Neuronal stem cell (in vitro differentiated cells): Measurements from ENCODE around the gene TCFL5.

ENCODE experiments used
- DNase-seq: peaks from one replicate; pipeline ENCODE4 v3.0.0-alpha.2; 2013; ENCODE audit warnings: low spot score
- H2AFZ ChIP-seq: one replicate; pipeline ENCODE4 v1.6.1; 2013; ENCODE audit warnings: mild to moderate bottlenecking, low read length, inconsistent platforms
- H2AK5ac ChIP-seq: 2 replicates; pipeline ENCODE4 v1.6.1; 2013; ENCODE audit warnings: low read depth, mild to moderate bottlenecking, inconsistent platforms, low read length, moderate library complexity, mixed read lengths
- H2BK120ac ChIP-seq: 2 replicates; pipeline ENCODE4 v1.6.1; 2013; ENCODE audit warnings: low read depth, mild to moderate bottlenecking, inconsistent platforms, low read length, moderate library complexity, mixed read lengths
- H2BK12ac ChIP-seq: one replicate; pipeline ENCODE4 v1.6.1; 2013; ENCODE audit warnings: low read length, inconsistent platforms
- H2BK15ac ChIP-seq: 2 replicates; pipeline ENCODE4 v1.6.1; 2013; ENCODE audit warnings: mild to moderate bottlenecking, low read length, inconsistent platforms, mixed read lengths
- H2BK5ac ChIP-seq: one replicate; pipeline ENCODE4 v1.6.1; 2013; ENCODE audit warnings: inconsistent platforms, mild to moderate bottlenecking, low read length, moderate library complexity
- H3K14ac ChIP-seq: one replicate; pipeline ENCODE4 v1.6.1; 2013; ENCODE audit warnings: low read length, inconsistent platforms
- H3K18ac ChIP-seq: 2 replicates; pipeline ENCODE4 v1.6.1; 2013; ENCODE audit warnings: low read length, inconsistent platforms
- H3K23ac ChIP-seq: 2 replicates; pipeline ENCODE4 v1.6.1; 2013; ENCODE audit warnings: low read depth, mild to moderate bottlenecking, mixed read lengths, low read length, inconsistent platforms; ENCODE audit not compliant: poor library complexity
- H3K27ac ChIP-seq: replicated peaks from 3 replicates; pipeline ENCODE4 v1.5.1; 2013; ENCODE audit warnings: low read length, inconsistent platforms
- H3K27me3 ChIP-seq, 3 experiments: 2 replicates each; pipeline ENCODE4 v1.6.1; 2013; ENCODE audit warnings: low read length in 3 of 3, mild to moderate bottlenecking in 2 of 3, inconsistent platforms in 1 of 3, low read depth in 1 of 3, mixed read lengths in 1 of 3, moderate library complexity in 1 of 3; ENCODE audit not compliant: control insufficient read depth in 3 of 3, insufficient read depth in 3 of 3
- H3K36me3 ChIP-seq, 2 donors: replicated peaks in 1 of 2; 2 replicates each; pipeline ENCODE4 v1.6.1; 2013; ENCODE audit warnings: low read length in 2 of 2; ENCODE audit not compliant: control insufficient read depth in 2 of 2, insufficient read depth in 2 of 2
- H3K4ac ChIP-seq: 2 replicates; pipeline ENCODE4 v1.6.1; 2013; ENCODE audit warnings: inconsistent platforms, mild to moderate bottlenecking, low read length, moderate library complexity
- H3K4me1 ChIP-seq, 2 donors: 1 replicate in 1 of 2; 2 replicates in 1 of 2; pipeline ENCODE4 v1.6.1; 2013; ENCODE audit warnings: low read length in 2 of 2, low read depth in 1 of 2; ENCODE audit not compliant: control insufficient read depth in 2 of 2, insufficient read depth in 1 of 2
- H3K4me2 ChIP-seq: one replicate; pipeline ENCODE4 v1.6.1; 2013; ENCODE audit warnings: mild to moderate bottlenecking, low read length, inconsistent platforms; ENCODE audit not compliant: insufficient read depth, poor library complexity, severe bottlenecking
- H3K4me3 ChIP-seq, 2 donors: 2 replicates each; pipeline ENCODE4 v1.5.1; 2013; ENCODE audit warnings: low read length in 2 of 2, mild to moderate bottlenecking in 2 of 2, inconsistent platforms in 1 of 2, moderate library complexity in 1 of 2
- H3K79me1 ChIP-seq: one replicate; pipeline ENCODE4 v1.6.1; 2013; ENCODE audit warnings: low read depth, mild to moderate bottlenecking, inconsistent platforms, low read length, moderate library complexity
- H3K9ac ChIP-seq: one replicate; pipeline ENCODE4 v1.6.1; 2013; ENCODE audit warnings: mild to moderate bottlenecking, low read depth, low read length, inconsistent platforms; ENCODE audit not compliant: poor library complexity
- H3K9me3 ChIP-seq, 2 donors: replicated peaks in 1 of 2; 2 replicates each; pipeline versions ENCODE3 to v1.6.1; 2013; ENCODE audit warnings: low read length in 2 of 2, mild to moderate bottlenecking in 2 of 2, inconsistent platforms in 1 of 2, low read depth in 1 of 2, mixed read lengths in 1 of 2, moderate library complexity in 1 of 2; ENCODE audit not compliant: control insufficient read depth in 2 of 2, insufficient read depth in 1 of 2
- H4K8ac ChIP-seq: one replicate; pipeline ENCODE4 v1.6.1; 2013; ENCODE audit warnings: low read depth, mild to moderate bottlenecking, inconsistent platforms, low read length, moderate library complexity
- H4K91ac ChIP-seq: one replicate; pipeline ENCODE4 v1.6.1; 2013; ENCODE audit warnings: low read length, low read depth, mild to moderate bottlenecking, inconsistent platforms; ENCODE audit not compliant: poor library complexity
- WGBS, 2 donors: extraction: QIAGEN DNeasy Blood & Tissue Kit; methylation state at CpG; one replicate each; pipeline ENCODE4 v1.1.7; 2013; ENCODE audit warnings: missing lambda C conversion rate in 2 of 2, mixed read lengths in 1 of 2; ENCODE audit not compliant: insufficient read length in 2 of 2, insufficient replicate concordance in 1 of 2; ENCODE audit errors: extremely low coverage in 2 of 2; 5-methylcytosine and 5-hydroxymethylcytosine counted together

The TCFL5 gene

DNA sequence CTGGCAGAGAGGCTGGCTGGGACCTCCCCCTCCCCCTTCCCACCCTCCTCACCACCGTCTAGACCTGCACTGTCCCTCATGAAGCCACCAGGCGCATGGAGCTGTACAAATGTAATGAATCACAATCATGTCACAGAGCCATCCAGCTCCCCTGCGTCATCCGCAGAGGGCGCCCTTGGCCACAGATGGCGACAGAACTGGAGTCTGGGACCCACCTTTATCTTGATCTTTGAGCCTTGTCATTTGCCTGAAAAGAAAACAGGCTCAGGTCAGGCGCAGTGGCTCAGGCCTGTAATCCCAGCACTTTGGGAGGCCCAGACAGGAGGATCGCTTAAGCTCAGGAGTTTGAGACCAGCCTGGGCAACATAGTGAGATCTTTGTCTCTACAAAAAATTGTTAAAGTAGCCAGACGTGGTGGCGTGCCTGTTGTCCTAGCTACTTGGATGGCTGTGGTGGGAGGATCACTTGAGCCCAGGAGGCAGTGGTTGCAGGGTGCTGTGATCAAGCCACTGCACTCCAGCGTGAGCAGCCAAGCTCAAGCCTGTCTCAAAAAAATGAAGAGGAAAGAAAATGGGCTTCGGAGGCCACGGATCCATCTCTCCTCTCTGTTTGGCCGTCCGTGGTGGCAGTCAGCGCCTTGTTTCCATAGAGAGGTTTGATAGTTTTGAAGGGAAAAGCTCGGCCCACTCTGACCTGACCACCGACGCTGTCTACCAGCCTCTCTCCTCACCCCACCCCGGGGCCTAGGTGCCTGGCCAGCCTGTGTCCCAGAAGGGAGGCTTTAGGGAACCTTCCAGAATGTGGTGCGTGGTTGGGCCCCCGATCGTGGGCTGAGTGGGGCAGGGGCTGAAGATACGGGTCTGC is 38.6 kb downstream of the TCFL5 start:
- Histone ChIP-seq H2BK120ac (no peak overlapping the region), H3K23ac (peak overlapping the region; percentile 12)

DNA sequence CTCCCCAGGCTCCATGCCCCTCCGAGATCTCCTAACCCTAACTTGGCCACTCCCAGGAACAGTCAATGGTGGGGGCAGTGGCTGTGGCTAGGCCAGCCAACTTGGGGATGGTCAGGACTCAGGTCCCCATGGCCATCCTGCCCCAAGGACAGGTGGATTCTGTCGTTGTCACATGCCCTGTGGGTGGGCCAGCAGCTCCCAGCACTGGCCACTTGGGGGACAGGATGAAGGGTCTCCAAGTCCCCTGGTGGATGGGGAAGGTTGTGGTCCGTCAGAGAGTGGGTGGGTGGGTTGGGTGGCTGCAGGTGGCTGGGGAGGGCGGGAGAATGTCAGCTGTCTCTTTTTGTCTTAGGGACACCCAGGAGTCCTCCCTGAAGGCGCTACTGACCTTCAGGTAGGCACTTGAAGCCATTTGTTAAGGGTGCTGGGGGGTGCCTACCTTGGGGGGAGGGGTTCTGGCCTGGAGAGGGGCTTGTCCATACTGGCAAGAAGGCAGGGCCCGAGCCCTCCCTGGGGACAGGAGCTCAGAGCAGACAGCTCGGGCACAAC is 39.3 kb downstream of the TCFL5 start:
- Histone ChIP-seq H3K27ac (no peak overlapping the region), H3K14ac (no peak overlapping the region), H2BK5ac (peak overlapping the region; percentile 39), H4K91ac (no peak overlapping the region), H3K9ac (peak overlapping the region; percentile 21), H3K36me3 (no peaks in the 10 kb centered on the region), H2AFZ (no peak overlapping the region), H3K4me2 (no peak overlapping the region), H2BK12ac (no peak overlapping the region), H3K4me1 (peaks cover 30 to 34% of the 10 kb centered on the region in 2 donors), H2BK15ac (peak overlapping the region; percentile 67), H3K4me3 (no peak overlapping the region), H3K9me3 (no peaks in the 10 kb centered on the region), H2BK120ac (no peak overlapping the region), H3K27me3 (peaks cover 0 to 37% (median 4%) of the 10 kb centered on the region in 3 experiments), H3K79me1 (peaks cover 2% of the 10 kb centered on the region), H4K8ac (no peak overlapping the region), H2AK5ac (peak overlapping the region; percentile 63), H3K23ac (peak overlapping the region; percentile 55), H3K4ac (no peak overlapping the region), H3K18ac (peak overlapping the region; percentile 64)
- DNase-seq, result no peak
- WGBS, 2 donors, result no CpG with 5 or more reads among the region's 7 CpGs

More for the DNA sequence above, 38.6 kb downstream of the TCFL5 start:
- no peak overlapping the region for H4K8ac ChIP-seq
- no peaks in the 10 kb centered on the region for H3K9me3 ChIP-seq
- peaks cover 28 to 30% of the 10 kb centered on the region in 2 donors for H3K4me1 ChIP-seq
- peak overlapping the region; percentile 63 for H2AK5ac ChIP-seq
- H3K18ac ChIP-seq, result peak overlapping the region; percentile 87
- H3K27me3 ChIP-seq, result peaks cover 0 to 30% (median 0%) of the 10 kb centered on the region in 3 experiments
- peaks cover 2% of the 10 kb centered on the region for H3K79me1 ChIP-seq
- no peak overlapping the region for H3K4me2 ChIP-seq
- no peaks in the 10 kb centered on the region for H3K36me3 ChIP-seq
- H2AFZ ChIP-seq, result peak overlapping the region; percentile 56
- peak overlapping the region; percentile 22 for H3K27ac ChIP-seq
- no peak overlapping the region for H3K4ac ChIP-seq
- no peak overlapping the region for H3K4me3 ChIP-seq
- peak overlapping the region; percentile 19 for H2BK5ac ChIP-seq
- H2BK15ac ChIP-seq, result peak overlapping the region; percentile 76
- no peak overlapping the region for H4K91ac ChIP-seq
- peak overlapping the region; percentile 38 for H3K14ac ChIP-seq
- H3K9ac ChIP-seq, result peak overlapping the region; percentile 21
- no CpG with 5 or more reads among the region's 24 CpGs for WGBS, 2 donors
- no peak overlapping the region for H2BK12ac ChIP-seq
- no peak for DNase-seq

DNA sequence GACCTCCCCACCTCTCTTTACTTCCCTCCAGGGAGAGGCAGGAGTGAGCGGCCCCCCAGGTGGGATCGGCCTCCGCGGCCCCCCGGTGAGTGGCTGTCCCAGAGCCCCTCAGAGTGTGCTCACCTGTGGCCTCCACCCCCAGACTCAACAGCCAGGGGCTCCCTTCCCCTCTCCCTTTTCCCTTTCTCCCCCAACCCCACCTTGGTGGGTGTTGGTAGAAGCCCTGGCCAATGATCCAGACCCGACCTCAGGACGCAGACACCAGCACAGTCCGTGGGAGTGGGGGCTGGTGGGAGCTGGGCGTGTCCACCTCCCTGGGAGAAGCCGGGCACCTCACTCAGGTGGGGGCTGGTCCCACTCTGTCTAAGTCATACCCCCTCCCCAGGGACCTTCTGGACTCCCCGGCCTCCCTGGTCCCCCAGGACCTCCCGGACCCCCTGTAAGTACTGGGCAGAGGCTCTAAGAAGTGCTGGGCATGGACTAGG is 39.9 kb downstream of the TCFL5 start:
- H2AFZ ChIP-seq, result no peak overlapping the region
- H3K79me1 ChIP-seq, result peaks cover 2% of the 10 kb centered on the region
- H3K9ac ChIP-seq, result no peak overlapping the region
- H4K91ac ChIP-seq, result no peak overlapping the region
- H3K4me2 ChIP-seq, result no peak overlapping the region
- H3K14ac ChIP-seq, result no peak overlapping the region
- peak overlapping the region; percentile 22 for H2BK12ac ChIP-seq
- no peak overlapping the region for H3K4me3 ChIP-seq
- H4K8ac ChIP-seq, result no peak overlapping the region
- no peak overlapping the region for H3K27ac ChIP-seq
- DNase-seq, result no peak
- no peak overlapping the region for H2BK15ac ChIP-seq
- peak overlapping the region; percentile 61 for H2AK5ac ChIP-seq
- H3K36me3 ChIP-seq, result no peaks in the 10 kb centered on the region
- no peak overlapping the region for H3K23ac ChIP-seq
- H3K18ac ChIP-seq, result no peak overlapping the region
- H3K27me3 ChIP-seq, result peaks cover 0 to 41% (median 7%) of the 10 kb centered on the region in 3 experiments
- H3K4me1 ChIP-seq, result peaks cover 30 to 34% of the 10 kb centered on the region in 2 donors
- WGBS, 2 donors, result no CpG with 5 or more reads among the region's 12 CpGs
- H2BK5ac ChIP-seq, result peak overlapping the region; percentile 39
- peak overlapping the region; percentile 37 for H3K4ac ChIP-seq
- no peak overlapping the region for H2BK120ac ChIP-seq
- H3K9me3 ChIP-seq, result no peaks in the 10 kb centered on the region
